GM18867 (cell line): ENCODE measurements around the gene APP.

Source experiments
- ATAC-seq: cut with Tn5 transposase; IDR thresholded peaks from one replicate; pipeline ENCODE4 v1.9.1; 2021; ENCODE audit warnings: mild to moderate bottlenecking, moderate library complexity; ENCODE audit not compliant: unreplicated experiment

Gene APP

GRCh38 chr21:25986928-25987327 lies 183.6 kb downstream of the APP start:
- ATAC-seq = no peak

- no peak for ATAC-seq
Observed at GRCh38 chr21:25985990-25986389, 184.6 kb downstream of the APP start.

GRCh38 chr21:25984538-25984937 lies 186.0 kb downstream of the APP start:
- no peak for ATAC-seq

- ATAC-seq = no peak
Observed at GRCh38 chr21:25983745-25984144, 186.8 kb downstream of the APP start.

GRCh38 chr21:25980710-25981109 lies 189.9 kb downstream of the APP start:
- no peak for ATAC-seq

GRCh38 chr21:25979845-25980616 lies 190.5 kb downstream of the APP start:
- ATAC-seq = no peak

GRCh38 chr21:25977068-25977611 lies 193.4 kb downstream of the APP start:
- ATAC-seq = no peak

GRCh38 chr21:25974964-25975363 lies 195.6 kb downstream of the APP start:
- no peak for ATAC-seq

- no peak for ATAC-seq
Observed at GRCh38 chr21:25970254-25970930, 200.2 kb downstream of the APP start.

GRCh38 chr21:25967901-25968438 lies 202.6 kb downstream of the APP start:
- peak; percentile 44 for ATAC-seq

- ATAC-seq = peak; percentile 99
Observed at GRCh38 chr21:25967181-25967900, 203.2 kb downstream of the APP start.

- ATAC-seq = no peak
Observed at GRCh38 chr21:25965951-25966707, 204.4 kb downstream of the APP start.

GRCh38 chr21:25964926-25965325 lies 205.6 kb downstream of the APP start:
- no peak for ATAC-seq

- ATAC-seq = no peak
Observed at GRCh38 chr21:25964015-25964414, 206.6 kb downstream of the APP start.

- no peak for ATAC-seq
Observed at GRCh38 chr21:25963181-25963580, 207.4 kb downstream of the APP start.

- no peak for ATAC-seq
Observed at GRCh38 chr21:25961042-25961441, 209.5 kb downstream of the APP start.

- ATAC-seq = no peak
Observed at GRCh38 chr21:25960402-25960801, 210.2 kb downstream of the APP start.

- ATAC-seq = no peak
Observed at GRCh38 chr21:25959799-25960198, 210.8 kb downstream of the APP start.

GRCh38 chr21:25956993-25957714 lies 213.4 kb downstream of the APP start:
- ATAC-seq = no peak

GRCh38 chr21:25955646-25956045 lies 214.9 kb downstream of the APP start:
- no peak for ATAC-seq
